ENCODE measurements around the gene CAPZA1.

The CAPZA1 gene

GRCh38 chr1:112717263-112717873 lies 97.7 kb downstream of the CAPZA1 start:
- DNase-seq: no peak

GRCh38 chr1:112718691-112719418 lies 99.2 kb downstream of the CAPZA1 start:
- DNase-seq: no peak

- DNase-seq: no peak
These were observed 100.1 kb downstream of the CAPZA1 start for GRCh38 chr1:112719706-112720105.

- DNase-seq: no peak
These were observed 101.2 kb downstream of the CAPZA1 start for GRCh38 chr1:112720800-112721199.

All from cortex of kidney (tissue), 1 donor.